GM12892 (cell line): ENCODE results near the gene SLC12A3.
A peak's percentile ranks its signal among the peaks of the same experiment; 100 is the strongest.

Source experiments
- DNase-seq: peaks from one replicate; pipeline ENCODE4 v3.0.0; 2011; ENCODE audit not compliant: insufficient read length
- FAIRE-seq: peaks from 2 replicates; lab custom pipeline; 2011; peaks lifted over from hg19 to GRCh38; lab: Jason Lieb, UNC
- POLR2A ChIP-seq: IDR thresholded peaks from 2 replicates; pipeline ENCODE4 v1.6.1; 2011; ENCODE audit warnings: low read depth, low read length, control low read depth
- POLR2AphosphoS5 ChIP-seq: IDR thresholded peaks from 2 replicates; pipeline ENCODE4 v1.6.1; 2011; ENCODE audit warnings: low read depth, low read length, control low read depth
- TAF1 ChIP-seq: IDR thresholded peaks from 2 replicates; pipeline ENCODE4 v1.6.1; 2011; ENCODE audit warnings: low read depth, mild to moderate bottlenecking, control low read depth, low read length, borderline replicate concordance

The SLC12A3 gene

GRCh38 chr16:56848955-56849689 is 15.9 kb upstream of the SLC12A3 start:
- no peak for TF ChIP-seq POLR2AphosphoS5
- no peak for TF ChIP-seq TAF1
- no peak for TF ChIP-seq POLR2A
- FAIRE-seq (no peak), DNase-seq (no peak)

- TF ChIP-seq TAF1 (no peak), POLR2AphosphoS5 (no peak)
- DNase-seq (no peak), FAIRE-seq (no peak)
Observed at GRCh38 chr16:56849690-56850680, 15.0 kb upstream of the SLC12A3 start.

- DNase-seq: no peak
- FAIRE-seq: no peak
- TF ChIP-seq POLR2A (no peak), POLR2AphosphoS5 (no peak), TAF1 (no peak)
Observed at GRCh38 chr16:56851671-56852400, 13.2 kb upstream of the SLC12A3 start.

GRCh38 chr16:56852401-56852730 is 12.6 kb upstream of the SLC12A3 start:
- FAIRE-seq (no peak), DNase-seq (no peak)
- TF ChIP-seq TAF1: no peak
- no peak for TF ChIP-seq POLR2A
- no peak for TF ChIP-seq POLR2AphosphoS5

- DNase-seq: no peak
- no peak for FAIRE-seq
- no peak for TF ChIP-seq POLR2AphosphoS5
- no peak for TF ChIP-seq TAF1
- no peak for TF ChIP-seq POLR2A
Observed at GRCh38 chr16:56852968-56853367, 12.0 kb upstream of the SLC12A3 start.

- DNase-seq: no peak
- FAIRE-seq: no peak
- TF ChIP-seq POLR2A (no peak), TAF1 (no peak), POLR2AphosphoS5 (no peak)
Observed at GRCh38 chr16:56855201-56855600, 9.8 kb upstream of the SLC12A3 start.

- TF ChIP-seq POLR2A (no peak), POLR2AphosphoS5 (no peak), TAF1 (no peak)
- no peak for FAIRE-seq
- DNase-seq: no peak
Observed at GRCh38 chr16:56855946-56856345, 9.1 kb upstream of the SLC12A3 start.

- DNase-seq: no peak
- no peak for TF ChIP-seq POLR2A
- TF ChIP-seq TAF1: no peak
- TF ChIP-seq POLR2AphosphoS5: no peak
- FAIRE-seq: no peak
Observed at GRCh38 chr16:56856876-56857447, 8.0 kb upstream of the SLC12A3 start.

GRCh38 chr16:56858374-56858773 is 6.6 kb upstream of the SLC12A3 start:
- DNase-seq (no peak), FAIRE-seq (no peak)
- no peak for TF ChIP-seq TAF1
- no peak for TF ChIP-seq POLR2AphosphoS5
- no peak for TF ChIP-seq POLR2A

GRCh38 chr16:56859636-56860035 is 5.4 kb upstream of the SLC12A3 start:
- DNase-seq (no peak), FAIRE-seq (no peak)
- TF ChIP-seq TAF1 (no peak), POLR2A (no peak), POLR2AphosphoS5 (no peak)

- FAIRE-seq (peak; percentile 89), DNase-seq (peak; percentile 76)
- TF ChIP-seq POLR2A (0 out of 2 replicates have a peak, but pooled peaks have one; percentile 13), POLR2AphosphoS5 (no peak), TAF1 (0 out of 2 replicates have a peak, but pooled peaks have one; percentile 35)
Observed at GRCh38 chr16:56860226-56861020, 4.6 kb upstream of the SLC12A3 start.
